GM12874 (cell line): ENCODE data around the gene SERTAD2.

Source experiments
- TF ChIP-seq, protein P1 (sequence below): IDR thresholded peaks from 2 replicates; pipeline ENCODE4 v1.5.1; 2011; ENCODE audit warnings: low read depth, mild to moderate bottlenecking, control low read depth, low read length, moderate library complexity; ENCODE audit not compliant: insufficient read depth

SERTAD2 gene, protein sequence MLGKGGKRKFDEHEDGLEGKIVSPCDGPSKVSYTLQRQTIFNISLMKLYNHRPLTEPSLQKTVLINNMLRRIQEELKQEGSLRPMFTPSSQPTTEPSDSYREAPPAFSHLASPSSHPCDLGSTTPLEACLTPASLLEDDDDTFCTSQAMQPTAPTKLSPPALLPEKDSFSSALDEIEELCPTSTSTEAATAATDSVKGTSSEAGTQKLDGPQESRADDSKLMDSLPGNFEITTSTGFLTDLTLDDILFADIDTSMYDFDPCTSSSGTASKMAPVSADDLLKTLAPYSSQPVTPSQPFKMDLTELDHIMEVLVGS

DNA sequence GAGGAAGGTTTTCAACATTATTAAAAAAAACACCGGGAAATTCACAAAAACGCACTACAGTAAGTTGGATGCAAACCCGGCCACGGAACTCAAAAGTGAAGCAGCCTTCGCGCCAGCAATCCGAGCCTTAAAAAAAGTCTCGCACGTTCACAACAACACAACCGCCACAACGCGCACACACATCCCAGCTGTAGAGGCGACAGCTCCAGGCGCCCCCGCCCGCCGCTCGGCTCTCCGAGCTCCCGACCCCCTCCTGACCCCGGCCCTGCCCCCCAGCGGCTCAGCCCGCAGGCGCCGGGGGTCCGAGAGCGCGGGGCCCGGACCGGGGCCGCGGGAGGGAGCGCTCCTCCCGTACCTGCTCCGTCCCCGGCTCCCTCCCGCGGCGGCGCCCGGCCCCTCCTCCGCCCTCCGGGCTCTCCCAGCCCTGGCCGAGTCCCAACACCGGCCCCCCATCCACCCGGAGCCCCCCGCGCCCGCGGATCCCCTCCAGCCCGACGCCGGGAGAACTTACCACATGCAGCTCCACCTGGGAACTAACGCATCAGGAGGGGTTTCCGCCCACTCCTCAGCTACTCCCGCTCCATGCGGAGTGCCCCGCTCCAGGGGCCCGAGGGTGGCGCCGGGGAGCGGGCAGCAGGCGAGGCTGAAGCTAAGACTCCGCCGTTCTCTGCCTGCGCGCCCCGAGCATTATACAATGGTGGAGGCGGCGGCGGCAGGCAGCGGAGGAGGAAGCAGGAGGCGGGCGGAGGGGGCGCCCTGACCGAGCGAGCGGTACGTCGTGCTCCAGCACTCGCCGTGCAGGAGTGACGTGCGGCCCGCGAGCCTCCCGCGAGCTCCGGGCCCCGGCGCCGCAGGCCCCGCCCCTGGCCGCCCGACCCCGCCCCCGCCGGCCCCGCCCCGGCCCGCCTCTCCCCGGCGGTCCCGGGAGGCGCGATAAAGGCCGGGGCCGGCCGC is at the start of gene SERTAD2:
SERTAD2 (minus strand) TSS at position 805 of the 954 bp plus-strand sequence. CDS start 17,042 bp downstream, outside the sequence.
- TF ChIP-seq, protein P1, sequence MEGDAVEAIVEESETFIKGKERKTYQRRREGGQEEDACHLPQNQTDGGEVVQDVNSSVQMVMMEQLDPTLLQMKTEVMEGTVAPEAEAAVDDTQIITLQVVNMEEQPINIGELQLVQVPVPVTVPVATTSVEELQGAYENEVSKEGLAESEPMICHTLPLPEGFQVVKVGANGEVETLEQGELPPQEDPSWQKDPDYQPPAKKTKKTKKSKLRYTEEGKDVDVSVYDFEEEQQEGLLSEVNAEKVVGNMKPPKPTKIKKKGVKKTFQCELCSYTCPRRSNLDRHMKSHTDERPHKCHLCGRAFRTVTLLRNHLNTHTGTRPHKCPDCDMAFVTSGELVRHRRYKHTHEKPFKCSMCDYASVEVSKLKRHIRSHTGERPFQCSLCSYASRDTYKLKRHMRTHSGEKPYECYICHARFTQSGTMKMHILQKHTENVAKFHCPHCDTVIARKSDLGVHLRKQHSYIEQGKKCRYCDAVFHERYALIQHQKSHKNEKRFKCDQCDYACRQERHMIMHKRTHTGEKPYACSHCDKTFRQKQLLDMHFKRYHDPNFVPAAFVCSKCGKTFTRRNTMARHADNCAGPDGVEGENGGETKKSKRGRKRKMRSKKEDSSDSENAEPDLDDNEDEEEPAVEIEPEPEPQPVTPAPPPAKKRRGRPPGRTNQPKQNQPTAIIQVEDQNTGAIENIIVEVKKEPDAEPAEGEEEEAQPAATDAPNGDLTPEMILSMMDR, result peak; percentile 23; the same call in 1 of the 2 replicates

DNA sequence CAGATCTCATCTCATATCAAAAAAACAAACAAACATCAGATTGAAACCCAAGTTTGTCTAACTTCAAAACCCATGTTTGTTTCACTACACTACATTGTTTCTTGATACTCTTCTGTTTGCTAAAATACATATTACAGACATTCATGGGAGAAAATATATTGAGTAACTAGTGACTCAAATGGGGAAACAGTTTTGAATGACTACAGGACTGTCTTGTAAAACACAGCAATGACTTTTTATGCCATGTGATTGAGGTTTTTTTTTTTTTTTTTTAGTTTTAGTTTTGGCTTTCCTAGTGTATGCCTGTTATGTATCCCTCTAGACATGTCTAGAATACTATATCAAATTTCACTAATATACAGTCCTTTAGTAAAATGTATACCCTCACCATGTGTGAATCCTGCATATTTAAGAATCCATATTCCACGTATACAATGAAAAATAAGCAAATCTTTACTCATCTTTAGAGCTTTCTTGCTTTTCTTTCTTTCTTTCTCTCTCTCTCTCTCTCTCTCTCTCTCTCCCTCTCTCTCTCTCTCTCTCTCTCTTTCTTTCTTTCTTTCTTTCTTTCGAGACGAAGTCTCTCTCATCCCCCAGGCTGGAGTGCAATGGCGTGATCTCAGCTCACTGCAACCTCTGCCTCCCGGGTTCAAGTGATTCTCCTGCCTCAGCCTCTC is 46.6 kb upstream of the SERTAD2 start:
- TF ChIP-seq, protein P1, result no peak

DNA sequence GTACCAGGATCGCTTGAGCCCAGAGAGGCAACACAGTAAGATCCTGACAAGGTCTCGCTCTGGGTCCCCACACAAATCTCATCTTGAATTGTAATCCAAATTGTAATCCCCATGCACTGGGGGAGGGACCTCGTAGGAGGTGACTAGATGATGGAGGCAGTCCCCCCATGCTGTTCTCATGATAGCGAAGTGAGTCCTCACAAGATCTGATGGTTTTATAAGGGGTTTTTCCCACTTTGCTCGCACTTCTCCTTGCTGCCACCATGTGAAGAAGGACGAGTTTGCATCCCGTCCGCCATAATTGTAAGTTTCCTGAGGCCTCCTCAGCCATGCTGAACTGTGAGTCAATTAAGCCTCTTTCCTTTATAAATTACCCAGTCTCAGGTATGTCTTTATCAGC is 46.0 kb upstream of the SERTAD2 start:
- TF ChIP-seq, protein P1, result 0 out of 2 replicates have a peak, but pooled peaks have one; percentile 18

DNA sequence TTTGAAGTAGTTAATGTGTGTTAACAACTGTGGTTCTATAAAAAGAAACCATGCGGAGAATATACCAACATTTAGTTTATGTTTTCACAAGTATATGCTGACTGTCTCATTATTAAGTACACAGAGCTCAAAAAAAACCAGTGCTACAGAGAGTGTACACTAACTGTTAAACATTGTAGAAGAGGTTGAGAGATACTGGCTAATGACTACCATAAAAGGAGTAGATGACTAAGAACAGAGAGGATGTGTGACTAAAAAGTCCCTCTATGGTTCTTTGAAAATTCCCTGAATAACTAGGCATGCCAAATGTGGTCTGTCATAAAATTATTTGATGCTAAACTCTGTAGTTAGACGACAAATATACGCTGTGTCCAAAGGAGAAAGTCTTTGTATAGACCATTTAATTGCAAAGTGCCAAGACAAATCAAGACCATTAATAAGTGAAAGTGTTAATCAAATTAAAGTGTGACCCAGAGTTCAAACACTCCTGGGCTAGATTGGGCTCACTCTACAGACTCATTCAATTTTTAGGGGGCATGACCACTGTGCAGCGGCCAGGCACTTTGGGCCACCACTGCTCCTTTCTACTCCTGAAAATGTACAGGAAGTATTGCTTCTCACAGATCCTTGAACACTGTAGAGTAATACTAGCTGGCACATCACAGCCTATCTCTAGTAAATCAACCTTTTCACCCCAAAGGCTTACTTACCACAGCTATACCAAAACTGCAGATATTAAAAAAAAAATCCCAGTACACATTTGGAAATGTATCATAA is 45.1 kb upstream of the SERTAD2 start:
- TF ChIP-seq, protein P1, result no peak

DNA sequence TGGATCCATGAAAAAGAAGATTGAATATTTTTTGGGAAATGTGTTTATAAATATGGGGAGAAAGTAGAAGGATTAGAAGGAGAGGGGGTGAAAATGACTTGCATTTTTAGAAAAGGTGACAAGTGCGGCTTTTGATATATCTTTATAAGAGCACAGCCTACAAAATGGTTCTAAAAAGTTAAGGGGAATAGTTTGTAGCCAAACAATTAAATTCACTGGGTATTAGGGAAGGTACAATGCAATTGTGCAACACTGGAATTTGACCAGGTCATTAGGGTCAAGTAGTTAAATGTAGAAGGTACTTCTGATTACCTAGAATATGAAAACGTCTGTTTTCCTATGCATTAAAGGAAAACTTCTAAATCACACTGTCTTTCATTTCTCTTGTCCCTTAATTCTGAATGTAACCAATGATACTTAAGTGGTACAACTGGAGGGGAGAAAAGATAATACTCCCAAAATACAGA is 44.5 kb upstream of the SERTAD2 start:
- TF ChIP-seq, protein P1, result no peak

DNA sequence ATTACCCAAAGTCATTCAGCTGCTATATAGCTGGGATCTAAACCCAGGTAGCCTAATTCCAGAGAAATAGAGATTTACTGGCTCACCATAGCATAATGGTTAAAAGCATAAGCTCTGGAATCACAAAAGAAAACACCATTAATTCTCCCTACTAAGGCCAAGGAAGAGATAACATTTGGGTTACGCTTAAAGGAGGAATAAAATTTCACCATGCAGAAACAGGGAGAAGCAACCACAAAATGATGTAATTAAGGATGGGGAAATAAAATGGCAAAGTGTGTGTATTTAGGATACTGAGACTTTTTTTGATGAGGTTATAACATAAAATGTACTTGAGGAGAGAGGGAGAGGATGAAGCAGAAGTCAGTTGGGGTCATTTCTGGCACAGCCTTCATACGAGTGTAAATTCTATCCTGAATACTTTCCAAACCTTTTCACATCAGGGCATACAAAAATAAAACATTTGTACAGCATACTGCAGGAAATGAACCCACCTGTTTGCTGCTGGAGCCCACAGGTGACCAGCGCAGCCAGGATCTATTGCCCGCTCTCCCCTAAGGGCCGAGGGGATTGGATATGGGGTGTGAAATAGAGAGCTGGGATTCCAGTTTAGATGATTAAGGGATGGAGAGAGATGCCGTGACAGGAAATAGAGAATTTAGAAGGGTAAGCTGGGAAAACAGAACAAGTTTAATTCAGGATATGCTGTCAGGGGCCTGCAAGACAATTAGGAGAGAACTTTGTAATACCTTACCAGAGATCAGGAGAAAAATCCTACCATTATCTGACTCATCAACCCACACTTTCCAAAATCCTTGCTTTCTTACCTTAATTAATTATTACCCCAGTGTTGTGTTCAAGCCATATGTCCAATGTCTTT is 43.8 kb upstream of the SERTAD2 start:
- TF ChIP-seq, protein P1, result no peak
